Measurements from ENCODE around the gene ZNF280C. TPM values are rescaled to one million over a fixed set of nuclear protein-coding genes. Genes with fewer than 3 reads are reported as not detected.
"Not testable (repeated sequence)": the region's sequence is repeated elsewhere in the genome, so short reads cannot be mapped to it uniquely, and the experiment has no call there.

ZNF280C gene
- total and polyA plus RNA-seq, 8 donors: 3.9 to 10.2 (median 8.3) TPM

- Histone ChIP-seq H3K36me3 (peaks cover 0 to 14% of the 10 kb centered on the region in 2 donors), H3K4me1 (no peaks in the 10 kb centered on the region), H3K4me3 (no peak overlapping the region), H3K27ac (no peak overlapping the region), H3K9me3 (no peaks in the 10 kb centered on the region), H3K27me3 (no peaks in the 10 kb centered on the region)
- intact Hi-C loops (cut with DNase I): no loop called here
- DNase-seq: no peak
- ATAC-seq: no peak
- no peak for TF ChIP-seq CTCF (IDR thresholded peaks at IDR 0.05)
Observed at GRCh38 chrX:130245441-130245840, 23.3 kb downstream of the ZNF280C start.

GRCh38 chrX:130231184-130231583 lies 37.5 kb downstream of the ZNF280C start:
- H3K27ac ChIP-seq; H3K4me1 ChIP-seq; DNase-seq; H3K36me3 ChIP-seq; ATAC-seq; H3K4me3 ChIP-seq; H3K9me3 ChIP-seq; intact Hi-C loops (cut with DNase I); H3K27me3 ChIP-seq: not testable (repeated sequence)

- Histone ChIP-seq H3K27ac (no peak overlapping the region), H3K4me3 (no peak overlapping the region), H3K4me1 (no peaks in the 10 kb centered on the region), H3K9me3 (no peaks in the 10 kb centered on the region), H3K27me3 (no peaks in the 10 kb centered on the region), H3K36me3 (peaks cover 0 to 10% of the 10 kb centered on the region in 2 donors)
- TF ChIP-seq CTCF (IDR thresholded peaks at IDR 0.05): no peak
- intact Hi-C loops (cut with DNase I): no loop called here
- DNase-seq (no peak), ATAC-seq (no peak)
Observed at GRCh38 chrX:130228871-130229270, 39.8 kb downstream of the ZNF280C start.

- TF ChIP-seq CTCF (IDR thresholded peaks at IDR 0.05): no peak
- no peaks in the 10 kb centered on the region for H3K4me1 ChIP-seq
- no peak overlapping the region for H3K4me3 ChIP-seq
- ATAC-seq: peak; percentile 84
- no peaks in the 10 kb centered on the region for H3K9me3 ChIP-seq
- no peak overlapping the region for H3K27ac ChIP-seq
- peak in 2 of 4 donors; percentile 4 to 24 for DNase-seq
- H3K36me3 ChIP-seq: peaks cover 0 to 10% of the 10 kb centered on the region in 2 donors
- no peaks in the 10 kb centered on the region for H3K27me3 ChIP-seq
- intact Hi-C loops (cut with DNase I): no loop called here
Observed at GRCh38 chrX:130224810-130225209, 43.9 kb downstream of the ZNF280C start.

GRCh38 chrX:130216320-130216719 lies 52.4 kb downstream of the ZNF280C start:
- no peak for ATAC-seq
- Histone ChIP-seq H3K36me3 (peaks cover 0 to 10% of the 10 kb centered on the region in 2 donors), H3K4me1 (no peaks in the 10 kb centered on the region), H3K27me3 (no peaks in the 10 kb centered on the region), H3K4me3 (no peak overlapping the region), H3K9me3 (no peaks in the 10 kb centered on the region), H3K27ac (no peak overlapping the region)
- DNase-seq: no peak
- TF ChIP-seq CTCF (IDR thresholded peaks at IDR 0.05): no peak
- intact Hi-C loops (cut with DNase I): no loop called here

- no peaks in the 10 kb centered on the region for H3K4me1 ChIP-seq
- no peaks in the 10 kb centered on the region for H3K9me3 ChIP-seq
- TF ChIP-seq CTCF (IDR thresholded peaks at IDR 0.05): no peak
- DNase-seq (no peak), ATAC-seq (no peak)
- no peak overlapping the region for H3K27ac ChIP-seq
- peaks cover 0 to 10% of the 10 kb centered on the region in 2 donors for H3K36me3 ChIP-seq
- no peaks in the 10 kb centered on the region for H3K27me3 ChIP-seq
- H3K4me3 ChIP-seq: no peak overlapping the region
- intact Hi-C loops (cut with DNase I): no loop called here
Observed at GRCh38 chrX:130213376-130213775, 55.3 kb downstream of the ZNF280C start.
